Amniotic stem cell (primary cell): ENCODE results near the gene MRPL18.
"Not testable (repeated sequence)": the region's sequence is repeated elsewhere in the genome, so short reads cannot be mapped to it uniquely, and the experiment has no call there.

ENCODE experiments used
- DNase-seq: peaks from one replicate; lab custom pipeline; 2025; lab: John Stamatoyannopoulos, UW

The MRPL18 gene

DNA sequence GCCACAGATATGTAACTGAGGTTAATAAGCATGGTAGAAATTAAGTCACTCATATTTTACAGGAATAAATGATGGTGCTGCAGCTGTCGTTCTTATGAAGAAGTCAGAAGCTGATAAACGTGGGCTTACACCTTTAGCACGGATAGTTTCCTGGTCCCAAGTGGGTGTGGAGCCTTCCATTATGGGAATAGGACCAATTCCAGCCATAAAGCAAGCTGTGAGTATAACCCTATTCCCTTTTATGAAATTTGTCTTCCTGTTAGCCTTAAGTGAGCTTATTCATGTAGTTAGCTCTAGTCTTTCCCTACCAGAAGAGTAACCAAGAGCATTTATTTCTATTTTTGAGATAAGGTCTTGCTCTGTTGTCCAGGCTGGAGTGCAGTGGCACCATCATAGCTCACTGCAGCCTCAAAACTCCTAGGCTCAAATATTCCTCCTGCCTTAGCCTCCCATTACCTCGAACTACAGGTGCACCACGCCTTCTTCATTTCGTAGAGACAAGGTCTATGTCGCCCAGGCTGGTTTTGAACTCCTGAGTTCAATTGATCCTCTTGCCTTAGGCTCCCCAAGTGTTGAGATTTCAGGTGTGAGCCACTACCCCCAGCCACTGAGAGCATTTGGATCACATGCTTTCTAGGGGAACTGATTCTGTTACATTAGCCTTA, 12.9 kb upstream of the MRPL18 start:
- DNase-seq: no peak

DNA sequence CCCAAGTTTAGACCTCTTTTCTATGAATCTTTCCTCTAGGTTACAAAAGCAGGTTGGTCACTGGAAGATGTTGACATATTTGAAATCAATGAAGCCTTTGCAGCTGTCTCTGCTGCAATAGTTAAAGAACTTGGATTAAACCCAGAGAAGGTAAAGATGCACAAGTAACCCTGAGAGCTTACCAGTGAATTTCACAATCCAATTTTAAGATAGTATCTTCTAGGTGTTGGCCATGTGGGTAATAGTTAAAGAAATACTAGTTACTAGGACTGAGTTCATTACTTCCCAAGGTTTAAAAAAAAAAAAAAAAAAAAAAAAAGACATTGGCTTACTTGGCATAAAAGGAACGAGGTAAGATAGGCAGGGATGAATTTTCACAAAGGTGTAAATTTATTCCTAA, 12.1 kb upstream of the MRPL18 start:
- no peak for DNase-seq

DNA sequence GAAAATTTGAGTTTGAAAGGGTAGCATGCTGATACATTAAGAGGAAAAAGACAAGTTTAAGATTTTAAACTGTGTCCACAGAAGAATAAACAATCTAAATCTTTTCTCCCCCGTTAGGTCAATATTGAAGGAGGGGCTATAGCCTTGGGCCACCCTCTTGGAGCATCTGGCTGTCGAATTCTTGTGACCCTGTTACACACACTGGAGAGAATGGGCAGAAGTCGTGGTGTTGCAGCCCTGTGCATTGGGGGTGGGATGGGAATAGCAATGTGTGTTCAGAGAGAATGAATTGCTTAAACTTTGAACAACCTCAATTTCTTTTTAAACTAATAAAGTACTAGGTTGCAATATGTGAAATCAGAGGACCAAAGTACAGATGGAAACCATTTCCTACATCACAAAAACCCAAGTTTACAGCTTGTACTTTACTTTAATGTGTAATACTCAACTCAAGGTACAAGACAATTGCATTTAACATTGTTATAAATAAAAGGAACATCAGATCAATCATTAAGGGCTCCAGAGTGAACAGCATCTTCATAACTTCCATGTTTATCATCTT, 11.6 kb upstream of the MRPL18 start:
- DNase-seq: no peak

DNA sequence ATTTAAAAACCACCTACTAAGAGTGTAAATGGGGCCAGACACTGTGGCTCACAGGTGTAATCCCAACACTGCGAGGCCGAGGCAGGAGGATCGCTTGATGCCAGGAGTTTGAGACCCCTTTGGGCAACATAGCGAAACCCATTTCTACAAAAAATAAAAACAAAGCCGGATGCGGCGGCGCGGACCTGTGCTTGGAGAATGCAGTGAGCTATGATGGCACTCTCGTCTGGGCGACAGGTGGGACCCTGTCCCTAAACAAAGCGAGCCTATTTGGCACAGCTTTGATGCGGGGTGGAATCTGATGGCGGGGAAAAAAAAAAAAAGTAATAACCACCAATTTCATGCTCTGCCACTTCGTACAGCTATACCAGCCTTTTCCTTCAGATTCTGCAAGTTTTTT, 2.0 kb upstream of the MRPL18 start:
- DNase-seq: no peak

DNA sequence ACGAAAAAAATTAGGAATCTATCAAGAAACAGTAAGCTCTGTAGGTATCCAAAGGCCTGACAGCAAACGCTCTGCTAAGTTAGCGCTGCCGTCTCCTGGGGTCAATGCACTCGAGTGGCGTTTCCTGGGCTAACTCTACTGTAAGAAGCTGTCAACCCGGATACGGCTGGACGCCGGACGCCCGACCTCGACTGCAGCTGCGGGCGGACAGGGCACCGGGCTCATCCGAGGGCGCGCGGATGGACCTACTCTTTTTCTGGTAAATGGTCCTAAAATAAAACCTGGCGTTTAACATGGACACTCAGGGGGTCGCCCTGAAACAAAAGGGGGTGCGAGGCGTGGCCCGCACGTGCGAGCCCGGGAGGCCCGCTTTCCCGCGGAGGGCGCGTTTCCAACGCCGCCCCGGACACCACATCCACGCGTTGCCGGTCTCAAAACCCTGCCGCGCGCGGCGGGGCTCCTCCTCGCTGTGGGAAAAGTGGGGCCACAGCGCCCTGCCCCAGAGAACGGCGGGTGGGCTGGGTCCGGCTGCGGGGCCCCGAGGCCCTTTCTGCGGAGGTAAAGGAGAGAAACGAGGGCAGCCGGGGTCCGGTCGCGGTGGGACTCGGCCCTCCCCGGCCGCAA, 1.4 kb upstream of the MRPL18 start:
- no peak for DNase-seq

DNA sequence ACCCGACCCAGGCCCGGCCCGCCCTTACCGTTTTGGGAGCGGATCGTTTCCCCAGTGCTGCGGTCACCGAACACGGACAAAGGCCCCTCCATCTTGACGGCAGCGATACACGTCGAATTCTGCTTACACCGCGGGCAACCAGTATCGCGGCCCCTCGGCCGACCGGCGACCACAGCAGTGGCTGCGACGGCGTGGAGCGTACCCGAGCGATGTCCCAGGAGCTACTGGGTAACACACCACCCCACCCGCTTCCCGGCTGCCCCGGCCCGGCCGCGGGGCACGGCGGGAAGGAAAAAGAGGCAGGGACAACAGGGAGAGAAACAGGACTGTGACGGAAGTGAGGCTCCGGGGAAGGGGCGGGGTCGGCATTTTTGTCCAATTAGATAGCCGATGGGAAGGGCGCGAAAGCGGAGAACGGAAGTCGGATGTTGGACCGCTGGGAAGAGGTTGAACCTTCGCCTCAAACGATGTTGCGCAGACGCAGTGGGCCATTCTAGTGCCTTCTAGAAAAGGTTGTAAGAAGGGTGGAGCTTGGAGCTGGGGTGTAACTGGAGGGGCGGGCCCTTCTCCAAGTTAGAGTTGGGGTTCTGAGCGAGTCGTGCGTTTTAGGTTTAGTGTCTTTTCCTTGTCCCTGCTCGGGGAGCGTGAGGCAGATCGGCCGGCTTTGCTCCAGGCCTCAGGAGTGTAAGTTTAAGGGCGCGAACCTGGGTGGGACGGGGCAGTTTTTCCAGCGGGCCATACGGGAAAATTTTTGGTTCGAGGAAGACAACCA, 704 bp upstream of the MRPL18 start, which contains the start of gene TCP1:
Gene TCP1, minus strand, starts transcription at position 226 of the 772 bp plus-strand sequence. Its CDS starts 134 bp downstream, at position 92.
- DNase-seq: peak; percentile 98

DNA sequence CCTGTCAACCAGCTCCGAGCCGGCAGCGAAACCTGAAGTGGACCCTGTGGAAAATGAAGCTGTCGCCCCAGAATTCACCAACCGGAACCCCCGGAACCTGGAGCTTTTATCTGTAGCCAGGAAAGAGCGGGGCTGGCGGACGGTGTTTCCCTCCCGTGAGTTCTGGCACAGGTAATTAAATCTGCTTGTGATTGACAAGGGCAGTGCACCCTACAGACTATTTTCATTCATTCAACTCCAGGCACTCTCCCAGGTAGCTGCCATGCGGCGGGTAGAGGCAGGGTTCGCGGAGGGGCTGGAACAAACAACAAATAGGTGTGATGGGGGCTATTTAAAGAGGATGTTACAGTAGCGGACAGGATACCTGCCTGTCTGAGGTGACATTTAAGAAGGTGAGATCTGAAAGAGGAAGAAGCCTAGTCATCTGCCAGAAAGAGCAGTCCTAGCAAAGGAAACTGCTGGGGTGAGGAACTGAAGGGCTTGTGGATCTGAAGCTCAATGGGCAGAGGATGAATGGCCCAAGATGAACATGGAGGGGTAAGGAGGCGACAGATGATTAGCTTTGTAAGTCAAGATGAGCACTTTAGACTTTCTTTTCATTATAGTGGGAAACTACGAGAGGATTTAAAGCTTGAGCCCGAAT, 810 bp downstream of the MRPL18 start:
- DNase-seq: no peak

DNA sequence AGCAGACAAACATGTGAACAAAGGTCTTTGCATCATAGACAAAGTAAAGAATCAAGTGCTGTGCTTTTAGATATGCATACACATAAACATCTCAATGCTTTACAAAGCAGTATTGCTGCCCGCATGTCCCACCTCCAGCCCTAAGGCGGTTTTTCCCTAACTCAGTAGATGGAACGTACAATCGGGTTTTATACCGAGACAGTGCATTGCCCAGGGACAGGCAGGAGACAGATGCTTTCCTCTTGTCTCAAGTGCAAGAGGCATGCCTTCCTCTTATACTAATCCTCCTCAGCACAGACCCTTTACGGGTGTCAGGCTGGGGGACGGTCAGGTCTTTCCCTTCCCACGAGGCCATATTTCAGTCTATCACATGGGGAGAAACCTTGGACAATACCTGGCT, 4.7 kb downstream of the MRPL18 start:
- DNase-seq: not testable (repeated sequence)

DNA sequence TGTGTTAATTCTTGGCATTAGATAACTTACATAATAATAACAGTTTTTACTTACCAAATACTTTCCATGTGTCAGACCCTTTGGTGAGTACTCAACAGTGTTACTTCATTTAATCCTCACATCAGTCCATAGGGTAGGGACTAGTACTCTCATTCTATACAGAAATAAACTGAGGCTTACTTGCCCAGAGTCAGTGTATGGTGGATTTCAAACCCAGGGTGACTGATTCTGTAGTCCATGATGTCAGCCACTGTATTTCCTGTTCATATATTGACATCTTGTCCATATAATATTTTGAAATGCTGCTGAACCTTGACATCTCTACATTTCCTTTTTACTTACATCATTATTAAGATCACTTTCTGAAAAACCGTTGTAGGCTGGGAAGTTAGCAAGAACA, 7.3 kb downstream of the MRPL18 start:
- no peak for DNase-seq

DNA sequence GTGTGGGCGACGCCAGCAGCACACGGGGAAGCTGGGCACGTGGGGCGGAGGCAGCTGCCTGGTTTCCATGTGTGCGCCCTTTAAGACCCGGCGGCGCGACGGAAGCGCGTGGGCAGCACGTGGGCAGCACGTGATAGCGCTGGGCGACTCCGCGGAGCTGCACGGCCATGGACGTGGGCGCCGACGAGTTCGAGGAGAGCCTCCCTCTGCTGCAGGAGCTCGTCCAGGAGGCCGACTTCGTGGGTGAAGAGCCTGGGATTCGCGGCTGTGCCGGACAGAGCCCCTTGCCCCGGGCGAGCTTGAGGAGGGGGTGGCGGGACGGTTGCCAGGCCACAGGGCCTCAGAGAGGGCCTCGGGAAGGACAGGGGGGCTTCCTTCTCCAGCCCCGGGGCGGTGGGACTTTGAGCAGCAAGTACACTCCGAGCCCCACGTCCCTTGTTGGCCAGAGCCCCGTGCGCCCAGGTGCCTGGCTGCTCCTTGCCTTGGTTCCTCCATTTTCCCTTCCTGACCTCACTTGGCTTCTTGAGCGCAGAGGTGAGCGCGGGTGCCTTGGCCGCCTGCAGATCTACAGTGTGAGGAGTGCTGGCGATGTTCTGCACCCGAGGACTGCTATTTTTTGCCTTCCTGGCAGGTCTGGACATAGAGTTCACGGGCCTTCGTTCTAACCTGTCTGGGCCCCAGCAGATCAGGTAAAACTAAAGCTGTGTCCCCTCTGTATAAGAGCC, 10.0 kb downstream of the MRPL18 start, which contains the start of gene PNLDC1:
Gene PNLDC1, plus strand, starts transcription at position 136 of the 725 bp plus-strand sequence. Its CDS starts 32 bp downstream, at position 168.
- no peak for DNase-seq

DNA sequence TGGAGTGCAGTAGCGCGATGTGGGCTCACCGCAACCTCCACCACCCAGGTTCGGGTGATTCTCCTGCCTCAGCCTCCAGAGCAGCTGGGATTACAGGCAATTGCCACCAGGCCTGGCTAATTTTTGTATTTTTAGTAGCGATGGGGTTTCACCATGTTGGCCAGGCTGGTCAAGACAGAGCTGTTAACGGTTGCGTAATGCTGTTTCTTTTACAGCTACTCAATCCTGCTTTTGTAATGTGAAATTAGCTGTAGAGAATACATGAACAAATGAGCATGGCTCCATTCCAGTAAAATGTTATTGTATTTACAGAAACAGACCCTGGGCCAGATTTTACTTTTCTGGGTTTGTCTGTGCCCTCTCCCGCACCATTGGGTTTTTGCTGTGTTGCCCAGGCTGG, 11.7 kb downstream of the MRPL18 start:
- no peak for DNase-seq

DNA sequence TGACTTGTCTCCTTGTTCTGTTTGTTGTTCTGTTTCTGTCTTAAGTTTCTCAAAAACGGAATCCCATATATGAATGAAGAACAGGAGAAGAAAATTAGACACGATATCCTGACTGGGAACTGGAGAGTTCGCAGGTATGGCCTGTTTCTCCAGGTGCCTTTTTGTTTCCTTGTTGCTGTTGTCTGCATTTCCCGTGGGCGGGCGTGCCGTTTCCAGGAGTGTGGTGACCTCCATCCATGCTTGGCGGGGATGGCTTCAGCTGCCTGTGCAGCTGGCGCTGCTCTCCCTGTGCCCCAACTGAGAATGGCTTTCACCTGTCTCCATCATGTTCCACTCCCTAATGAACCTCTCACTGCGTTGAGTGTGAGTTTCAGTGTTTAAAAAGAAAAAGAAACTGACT, 14.2 kb downstream of the MRPL18 start:
- DNase-seq: no peak

DNA sequence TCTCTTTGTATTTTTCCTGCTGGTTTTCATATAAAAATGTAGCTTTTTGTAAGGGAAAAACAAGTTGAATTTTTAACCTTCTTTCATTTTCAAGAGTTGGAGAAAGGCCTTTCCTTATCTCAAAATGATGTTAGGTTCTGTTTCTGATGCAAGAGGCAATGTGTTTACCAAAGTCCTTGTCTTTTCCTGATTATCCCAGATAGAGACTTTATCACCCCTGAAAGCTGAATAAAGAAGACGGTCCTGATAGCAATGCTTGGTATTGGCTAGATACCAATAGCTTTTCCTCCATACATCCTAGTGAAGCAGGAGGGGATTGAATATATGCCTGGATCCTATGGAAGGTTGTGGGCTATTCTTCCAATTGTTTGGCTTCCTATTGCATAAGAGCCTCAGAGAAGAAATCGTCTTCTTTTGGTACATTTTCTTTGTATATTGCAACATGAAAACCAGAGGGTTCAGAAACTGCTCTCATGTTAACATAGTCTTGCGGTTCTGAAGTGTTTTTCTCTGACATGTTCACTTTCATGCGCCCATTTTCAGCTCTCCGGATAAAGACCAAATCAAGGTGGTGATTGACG, 15.3 kb downstream of the MRPL18 start:
- no peak for DNase-seq

DNA sequence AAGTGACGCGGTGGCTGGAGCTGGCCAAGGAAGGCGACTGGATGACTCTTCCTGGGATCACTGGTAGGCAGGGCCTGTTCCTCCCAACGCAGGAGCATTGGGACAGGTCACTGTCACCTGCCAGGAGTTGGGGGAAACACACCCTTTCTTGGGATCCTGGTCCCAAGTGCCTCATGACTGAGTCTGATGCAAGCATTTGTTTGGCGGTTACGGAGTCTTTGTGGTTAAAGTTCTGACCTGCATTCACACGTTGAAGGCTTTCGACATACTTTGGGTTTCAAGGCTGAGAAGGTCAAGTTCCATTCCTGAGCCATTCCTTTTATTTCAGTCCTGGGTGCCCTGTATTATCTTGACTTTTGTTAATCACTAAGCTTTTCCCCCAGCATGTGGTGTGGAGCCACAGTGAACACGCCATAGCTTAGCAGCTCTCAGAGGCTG, 15.8 kb downstream of the MRPL18 start:
- DNase-seq: no peak

DNA sequence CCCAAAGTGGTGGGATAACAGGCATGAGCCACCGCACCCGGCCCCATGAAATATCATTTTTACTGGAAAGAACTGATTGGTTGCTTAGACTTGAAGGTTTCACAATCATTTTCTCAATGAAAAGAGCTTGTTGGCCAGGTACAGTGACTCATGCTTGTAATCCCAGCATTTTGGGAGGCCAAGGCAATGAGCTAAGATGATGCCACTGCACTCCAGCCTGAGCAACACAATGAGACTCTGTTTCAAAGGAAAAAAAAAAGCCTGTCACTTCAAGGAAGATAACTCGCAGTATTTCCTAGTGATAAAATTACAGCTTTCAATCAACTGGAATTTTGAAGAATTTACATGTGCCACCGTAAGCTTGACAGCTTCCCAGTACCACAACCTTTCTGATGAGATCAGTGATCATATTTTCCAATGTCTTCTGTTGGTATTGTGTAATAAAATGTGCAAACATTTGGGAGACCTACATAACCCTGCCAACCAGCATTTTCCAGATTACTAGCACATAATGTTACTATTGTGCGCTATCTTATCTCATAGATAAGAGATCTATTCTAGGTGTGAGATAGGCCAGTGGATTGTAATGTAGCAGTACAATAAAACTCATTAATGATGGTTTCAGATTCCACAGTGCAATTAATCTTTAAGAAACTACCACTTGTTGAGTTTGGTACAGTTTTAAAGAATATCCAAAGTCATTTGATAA, 17.0 kb downstream of the MRPL18 start:
- DNase-seq: no peak

DNA sequence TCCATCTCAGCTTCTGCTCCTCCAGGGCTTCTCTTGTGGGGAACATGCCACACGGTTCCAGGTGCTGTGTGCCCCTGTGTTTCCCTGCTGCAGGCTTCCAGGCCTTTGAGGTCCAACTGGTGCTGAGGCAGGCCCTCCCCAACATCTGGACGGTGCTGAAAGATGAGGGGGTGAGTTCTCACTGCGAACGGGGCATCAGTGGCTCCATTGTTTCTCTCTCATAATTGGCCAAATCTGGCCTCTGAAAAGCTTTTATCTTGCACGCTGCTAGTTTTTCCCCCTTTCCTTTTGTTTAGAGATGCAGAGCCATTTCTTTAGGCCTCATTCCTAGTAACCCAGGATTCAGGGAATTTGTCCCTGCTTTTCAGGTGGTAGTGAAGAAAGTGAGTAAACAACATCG, 18.4 kb downstream of the MRPL18 start:
- DNase-seq: no peak

DNA sequence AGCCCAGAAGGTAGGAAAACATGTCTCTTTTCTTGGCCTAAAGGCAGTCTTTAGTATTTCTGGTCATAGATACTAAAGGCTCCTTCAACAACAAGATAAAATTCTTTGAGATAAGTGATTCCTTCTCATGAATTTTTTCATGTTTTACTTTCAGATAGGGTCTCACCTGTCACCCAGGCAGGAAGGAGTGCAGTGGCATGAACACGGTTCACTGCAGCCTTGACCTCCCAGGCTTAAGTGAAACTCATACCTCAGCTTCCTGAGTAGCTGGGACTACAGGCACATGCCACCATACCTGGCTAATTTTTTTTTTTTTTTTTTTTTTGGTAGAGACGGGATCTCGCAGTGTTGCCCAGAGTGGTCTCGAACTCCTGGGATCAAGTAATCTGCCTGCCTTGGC, 18.9 kb downstream of the MRPL18 start:
- DNase-seq: no peak

DNA sequence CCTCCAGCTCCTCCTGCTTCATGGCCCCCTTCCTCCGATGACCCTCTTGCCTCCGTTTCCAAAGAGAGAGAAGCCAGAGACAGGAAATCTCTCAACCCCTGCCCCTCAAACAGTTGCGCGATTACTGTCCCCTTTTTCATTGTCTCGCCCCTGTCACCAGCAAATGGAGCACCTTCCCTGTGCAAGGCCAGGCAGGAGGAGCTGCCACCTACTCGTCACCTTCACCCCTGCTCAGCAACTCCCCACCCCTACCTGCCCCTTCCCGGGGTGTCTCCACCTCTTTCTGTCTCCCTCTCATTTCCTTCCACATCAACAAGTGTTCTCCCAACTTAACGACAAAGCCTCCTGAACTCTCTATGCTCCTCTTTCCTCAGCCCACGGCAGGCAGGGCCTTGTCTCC, 23.5 kb downstream of the MRPL18 start:
- no peak for DNase-seq

DNA sequence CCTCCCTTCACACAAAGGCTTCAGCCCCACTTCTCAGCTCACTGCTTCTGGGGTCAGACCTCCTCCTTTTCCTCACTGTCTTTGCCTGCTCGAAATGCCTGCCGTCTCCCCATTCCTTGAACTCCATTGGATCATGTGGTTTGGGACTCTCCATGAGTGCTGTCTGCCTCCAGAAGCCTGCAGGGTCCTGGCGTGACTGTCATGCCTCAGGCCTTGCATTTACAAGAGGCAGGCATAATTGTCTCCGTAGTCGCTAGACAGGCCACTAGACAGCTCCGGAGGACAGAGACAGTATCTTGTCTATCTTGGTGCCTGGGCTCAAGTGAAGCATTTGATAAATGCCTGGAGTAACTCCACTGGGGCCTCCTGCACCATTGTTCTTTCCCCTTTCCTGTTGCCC, 25.1 kb downstream of the MRPL18 start:
- no peak for DNase-seq

DNA sequence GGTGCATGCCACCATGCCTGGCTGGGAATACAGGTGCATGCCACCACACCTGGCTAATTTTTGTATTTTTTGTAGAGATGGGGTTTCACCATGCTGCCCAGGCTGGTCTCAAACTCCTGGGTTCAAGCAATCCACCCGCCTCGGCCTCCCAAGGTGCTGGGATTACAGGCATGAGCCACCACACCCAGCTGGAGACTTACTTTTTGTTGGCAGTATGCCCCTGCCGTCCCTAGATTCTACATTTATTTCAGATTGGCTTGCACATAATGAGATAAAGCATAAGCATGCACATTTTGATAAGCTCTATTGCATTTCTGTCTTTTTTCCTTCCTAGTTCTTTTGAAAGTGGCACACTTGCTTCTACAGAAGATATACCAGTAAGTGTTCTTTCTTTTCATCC, 26.5 kb downstream of the MRPL18 start:
- not testable (repeated sequence) for DNase-seq
